ENCODE measurements around the gene TRIM24.

The TRIM24 gene

GRCh38 chr7:138543739-138544138 is 83.7 kb downstream of the TRIM24 start:
- DNase-seq: no peak

GRCh38 chr7:138545123-138545522 is 85.1 kb downstream of the TRIM24 start:
- no peak for DNase-seq

- DNase-seq: no peak
Observed at GRCh38 chr7:138546064-138546619, 86.1 kb downstream of the TRIM24 start.

- DNase-seq: no peak
Observed at GRCh38 chr7:138546829-138547228, 86.8 kb downstream of the TRIM24 start.

- DNase-seq: no peak
Observed at GRCh38 chr7:138549082-138549481, 89.0 kb downstream of the TRIM24 start.

- no peak for DNase-seq
Observed at GRCh38 chr7:138550337-138550736, 90.3 kb downstream of the TRIM24 start.

- DNase-seq: no peak
Observed at GRCh38 chr7:138551102-138551501, 91.0 kb downstream of the TRIM24 start.

GRCh38 chr7:138553805-138554204 is 93.7 kb downstream of the TRIM24 start:
- DNase-seq: no peak

GRCh38 chr7:138554674-138555073 is 94.6 kb downstream of the TRIM24 start:
- DNase-seq: no peak

GRCh38 chr7:138555684-138556083 is 95.6 kb downstream of the TRIM24 start:
- no peak for DNase-seq

- no peak for DNase-seq
Observed at GRCh38 chr7:138556771-138557484, 96.9 kb downstream of the TRIM24 start.

GRCh38 chr7:138559448-138559847 is 99.4 kb downstream of the TRIM24 start:
- DNase-seq: no peak

GRCh38 chr7:138563808-138564207 is 103.7 kb downstream of the TRIM24 start:
- no peak for DNase-seq

- no peak for DNase-seq
Observed at GRCh38 chr7:138564365-138564764, 104.3 kb downstream of the TRIM24 start.

GRCh38 chr7:138565071-138565450 is 105.0 kb downstream of the TRIM24 start:
- no peak for DNase-seq

- DNase-seq: no peak
Observed at GRCh38 chr7:138565451-138566114, 105.5 kb downstream of the TRIM24 start.

- DNase-seq: no peak
Observed at GRCh38 chr7:138568655-138569054, 108.6 kb downstream of the TRIM24 start.

- no peak for DNase-seq
Observed at GRCh38 chr7:138569418-138569817, 109.4 kb downstream of the TRIM24 start.

- DNase-seq: no peak
Observed at GRCh38 chr7:138570715-138571114, 110.7 kb downstream of the TRIM24 start.

- no peak for DNase-seq
Observed at GRCh38 chr7:138573741-138574140, 113.7 kb downstream of the TRIM24 start.

GRCh38 chr7:138575897-138576428 is 115.9 kb downstream of the TRIM24 start:
- no peak for DNase-seq

- no peak for DNase-seq
Observed at GRCh38 chr7:138579136-138579535, 119.1 kb downstream of the TRIM24 start.

- DNase-seq: no peak
Observed at GRCh38 chr7:138579671-138580070, 119.6 kb downstream of the TRIM24 start.

- DNase-seq: no peak
Observed at GRCh38 chr7:138581065-138581464, 121.0 kb downstream of the TRIM24 start.
